DOHH2 (cell line): ENCODE results near the gene SLC16A8.

Source experiments
- EZH2phosphoT487 ChIP-seq: fragments of 200-600 bp; sonication (generic); IDR thresholded peaks from 2 replicates; pipeline ENCODE4 v1.6.1; 2017; ENCODE audit warnings: borderline replicate concordance, mild to moderate bottlenecking, antibody characterized with exemption, low read length, moderate library complexity, mixed read lengths
- TF ChIP-seq, protein P1 (sequence below): fragments of 200-600 bp; sonication (generic); IDR thresholded peaks from one replicate; pipeline ENCODE4 v1.5.1; 2014; ENCODE audit warnings: antibody characterized with exemption, mild to moderate bottlenecking, low read depth, low read length; ENCODE audit not compliant: poor library complexity, severe bottlenecking

DNA sequence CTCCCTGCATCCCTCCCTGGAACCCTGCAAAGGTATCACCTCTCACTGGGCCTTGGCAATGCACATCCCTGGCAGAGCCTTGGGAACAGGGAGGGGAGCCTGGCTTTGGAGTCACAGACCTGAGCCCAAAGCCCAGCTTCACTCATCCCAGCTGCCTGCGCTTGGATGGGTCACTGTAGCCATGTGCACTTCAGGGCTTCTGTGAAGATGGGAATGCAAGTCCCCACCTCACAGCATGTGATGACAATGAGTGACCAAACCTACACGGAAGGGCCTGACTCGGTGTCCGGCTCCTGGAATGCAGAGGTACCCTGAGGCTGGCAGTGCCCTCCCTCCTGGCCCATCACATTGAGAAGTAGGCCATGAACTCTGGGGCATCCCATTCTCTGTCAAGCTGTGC, 49.3 kb upstream of the SLC16A8 start:
- TF ChIP-seq, protein P1, sequence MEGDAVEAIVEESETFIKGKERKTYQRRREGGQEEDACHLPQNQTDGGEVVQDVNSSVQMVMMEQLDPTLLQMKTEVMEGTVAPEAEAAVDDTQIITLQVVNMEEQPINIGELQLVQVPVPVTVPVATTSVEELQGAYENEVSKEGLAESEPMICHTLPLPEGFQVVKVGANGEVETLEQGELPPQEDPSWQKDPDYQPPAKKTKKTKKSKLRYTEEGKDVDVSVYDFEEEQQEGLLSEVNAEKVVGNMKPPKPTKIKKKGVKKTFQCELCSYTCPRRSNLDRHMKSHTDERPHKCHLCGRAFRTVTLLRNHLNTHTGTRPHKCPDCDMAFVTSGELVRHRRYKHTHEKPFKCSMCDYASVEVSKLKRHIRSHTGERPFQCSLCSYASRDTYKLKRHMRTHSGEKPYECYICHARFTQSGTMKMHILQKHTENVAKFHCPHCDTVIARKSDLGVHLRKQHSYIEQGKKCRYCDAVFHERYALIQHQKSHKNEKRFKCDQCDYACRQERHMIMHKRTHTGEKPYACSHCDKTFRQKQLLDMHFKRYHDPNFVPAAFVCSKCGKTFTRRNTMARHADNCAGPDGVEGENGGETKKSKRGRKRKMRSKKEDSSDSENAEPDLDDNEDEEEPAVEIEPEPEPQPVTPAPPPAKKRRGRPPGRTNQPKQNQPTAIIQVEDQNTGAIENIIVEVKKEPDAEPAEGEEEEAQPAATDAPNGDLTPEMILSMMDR, result no peak
- no peak for TF ChIP-seq EZH2phosphoT487
